Left colon (tissue), 2 donors: ENCODE results near the gene DNAJC25. TPM values are rescaled to one million over a fixed set of nuclear protein-coding genes. Genes with fewer than 3 reads are reported as not detected.
A peak's percentile ranks its signal among the peaks of the same experiment; 100 is the strongest.

Experiments
- ATAC-seq: fragments of 200-7000 bp; cut with Tn5 transposase; one replicate; pipeline ENCODE4 v1.9.1; 2020; ENCODE audit warnings: mild to moderate bottlenecking, moderate library complexity
- DNase-seq, 2 donors: peaks; one replicate each; pipeline ENCODE4 v3.0.0-alpha.2; 2020
- intact Hi-C, 2 donors: fragments of 100-400 bp; cut with DNase I in 1 of 2; cut with micrococcal nuclease in 1 of 2; formaldehyde crosslinking; loops; one replicate each; pipeline versions ENCODE4 v1.11.2 to v1.14.0; 2022; cut with DNase I, micrococcal nuclease
- total RNA-seq, 2 donors: library from RNA; stranded (reverse); fragmentation: NEBNext Ultra II Directional; extraction: Animal tissue kit (Norgen Biotek cat#: 25700); gene quantifications; one replicate each; pipeline ENCODE4 v1.2.1, GENCODE V29; 2021
- donor health status: DM: no; HTN: no; CAD: no.
- donor health status: DM: yes; HTN: yes; CAD: no.

Gene DNAJC25
- total RNA-seq, 2 donors from 2014 or later, result 6.9 to 8.7 TPM

DNA sequence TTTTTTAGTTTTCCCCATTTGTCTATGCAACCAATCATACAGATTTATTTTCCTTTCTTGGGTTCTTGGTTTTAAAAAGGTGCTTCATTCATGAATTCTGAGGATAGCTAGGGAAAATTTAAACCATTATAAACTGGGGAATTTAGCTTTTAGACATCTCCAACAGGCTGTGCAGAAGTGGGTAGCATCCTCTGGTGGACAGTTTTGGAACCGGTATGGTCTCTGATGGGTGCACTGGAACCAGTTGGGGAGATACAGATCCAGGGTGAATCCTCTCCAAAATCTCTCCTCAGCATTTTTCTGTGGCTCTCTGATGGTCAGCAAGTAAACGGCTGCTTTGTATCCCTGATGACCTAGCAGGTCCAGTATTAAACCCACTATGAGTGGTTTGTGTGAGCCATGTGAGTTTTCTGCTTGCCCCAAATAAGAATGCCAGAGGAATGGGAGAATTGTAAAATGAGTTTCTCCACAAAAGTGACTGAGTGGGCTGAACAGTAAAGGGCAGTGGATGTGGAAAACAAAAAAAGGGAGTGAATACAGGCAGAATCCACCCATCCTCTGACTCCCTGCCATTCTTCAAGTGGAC is 9.1 kb upstream of the DNAJC25 start:
- intact Hi-C loops, result no loop called here
- peak in 1 of 2 donors; percentile 24 for DNase-seq

DNA sequence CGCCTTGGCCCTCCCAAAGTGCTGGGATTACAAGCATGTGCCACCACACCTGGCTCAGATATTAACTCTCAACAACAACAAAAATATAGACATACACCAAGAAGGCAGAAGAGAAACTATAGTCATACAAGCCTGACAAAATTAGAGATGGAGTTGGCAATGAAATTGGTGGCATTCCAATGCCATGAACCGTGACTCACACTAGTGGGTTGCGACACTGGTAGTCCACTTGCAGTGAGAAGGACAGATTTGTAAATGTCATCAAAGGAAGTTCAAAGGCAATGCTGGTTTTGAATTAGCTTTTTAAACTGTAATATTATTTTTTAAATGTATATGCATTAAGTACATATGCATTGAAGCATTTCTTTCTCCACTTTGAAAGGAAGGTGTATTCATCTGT is 8.5 kb upstream of the DNAJC25 start:
- intact Hi-C loops, result no loop called here
- DNase-seq, result no peak
- no peak for ATAC-seq

More for the DNA sequence above, 9.1 kb upstream of the DNAJC25 start:
- peak; percentile 81 for ATAC-seq

DNA sequence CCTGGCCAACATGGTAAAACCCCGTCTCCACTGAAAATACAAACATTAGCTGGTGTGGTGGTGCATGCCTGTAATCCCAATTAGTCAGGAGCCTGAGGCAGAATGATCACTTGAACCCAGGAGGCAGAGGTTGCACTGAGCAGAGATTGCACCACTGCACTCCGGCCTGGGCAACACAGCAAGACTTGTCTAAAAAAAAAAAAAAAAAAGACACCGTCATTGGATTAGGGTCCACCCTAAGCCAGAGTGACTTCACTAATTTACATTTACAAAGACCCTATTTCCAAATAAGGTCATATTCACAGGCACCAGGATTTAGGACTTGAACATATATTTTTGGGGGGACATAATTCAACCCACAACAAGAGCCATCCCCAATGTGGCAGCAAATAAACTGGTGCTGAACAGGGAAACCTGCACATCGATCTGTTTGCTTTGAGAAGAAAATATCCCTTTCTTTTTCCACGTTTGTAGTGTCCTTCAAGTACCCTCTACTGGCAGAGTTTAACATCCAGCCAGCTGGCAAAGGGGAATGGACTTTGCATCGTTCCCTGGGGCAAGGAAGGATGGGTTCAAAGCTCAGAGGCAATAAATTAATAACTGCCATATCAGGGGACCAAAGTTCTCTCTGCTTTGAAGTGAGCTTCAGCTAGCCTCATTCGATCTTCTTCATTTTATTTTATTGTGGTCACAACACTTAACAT is 3.7 kb upstream of the DNAJC25 start:
- ATAC-seq, result peak; percentile 56
- intact Hi-C loops, result no loop called here

DNA sequence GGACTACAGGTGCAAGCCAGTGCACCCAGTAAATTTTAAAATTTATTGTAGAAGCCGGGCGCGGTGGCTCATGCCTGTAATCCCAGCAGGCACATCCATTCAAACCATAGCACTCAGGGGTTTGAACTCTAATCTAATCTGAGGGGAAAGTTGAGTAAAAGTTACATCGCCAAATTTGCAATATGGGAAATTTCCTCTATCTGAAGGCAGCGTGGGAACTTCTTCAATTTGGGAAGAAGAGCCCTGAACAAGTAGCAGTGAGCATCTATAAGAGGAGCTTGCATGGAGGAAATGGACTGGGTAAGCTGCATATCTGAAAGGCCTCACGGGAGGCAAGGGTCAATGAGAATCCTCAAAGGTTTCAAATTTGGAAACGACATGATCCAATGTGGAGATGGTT is 2.7 kb upstream of the DNAJC25 start:
- intact Hi-C loops, result no loop called here
- ATAC-seq, result no peak
- no peak for DNase-seq

More for the DNA sequence above, 3.7 kb upstream of the DNAJC25 start:
- peak; percentile 20 to 42 for DNase-seq

DNA sequence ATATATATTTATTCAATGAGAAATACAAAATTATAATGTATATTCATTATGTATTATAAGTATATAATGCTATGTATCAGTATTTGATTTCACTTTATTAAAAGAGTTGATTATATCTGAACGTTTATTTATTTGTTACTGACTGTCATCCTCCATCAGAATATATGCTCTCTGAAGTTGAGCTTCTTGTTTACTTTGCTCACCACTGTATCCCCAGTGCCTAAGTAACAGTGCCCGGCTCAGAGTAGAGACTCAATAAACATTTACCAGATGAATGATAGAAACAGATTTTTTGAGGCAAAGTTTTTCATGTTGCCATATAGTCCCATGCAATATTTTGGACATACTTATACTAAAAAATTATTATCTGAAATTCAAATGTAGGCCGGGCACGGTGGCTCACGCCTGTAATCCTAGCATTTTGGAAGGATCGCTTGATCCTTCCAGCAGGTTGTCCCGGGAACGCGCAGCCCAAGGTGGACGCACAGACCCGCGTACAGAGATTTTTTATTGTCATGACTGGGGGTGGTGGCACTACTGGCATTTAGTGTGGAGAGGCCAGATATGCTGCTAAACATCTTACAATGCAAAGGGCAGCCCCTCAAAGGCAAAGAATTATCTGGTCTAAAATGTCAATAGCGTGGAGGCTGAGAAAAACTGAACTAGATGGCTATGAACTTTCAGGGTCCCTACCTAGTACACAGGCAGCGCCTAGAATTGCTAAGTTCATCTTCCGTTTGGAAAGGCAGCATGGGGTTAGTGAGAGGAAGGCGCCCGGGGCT is 761 bp upstream of the DNAJC25 start:
- DNase-seq, result peak in 1 of 2 donors; percentile 15
- ATAC-seq, result peak; percentile 28
- intact Hi-C loops, result no loop called here

DNA sequence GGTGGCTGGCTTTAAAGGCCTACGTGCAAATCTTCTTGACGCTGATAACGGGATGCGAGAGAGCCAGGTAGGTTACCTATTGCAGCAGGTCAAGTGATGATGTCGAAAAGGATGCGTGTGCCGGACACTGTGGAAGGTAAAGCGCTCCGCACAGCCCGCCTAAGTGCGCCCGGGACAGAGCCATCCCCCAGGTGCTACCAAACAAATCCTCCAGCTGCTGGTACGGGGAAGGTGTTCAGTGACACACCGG is 245 bp upstream of the DNAJC25 start:
- intact Hi-C loops, result no loop called here
- DNase-seq, result no peak
- ATAC-seq, result no peak

DNA sequence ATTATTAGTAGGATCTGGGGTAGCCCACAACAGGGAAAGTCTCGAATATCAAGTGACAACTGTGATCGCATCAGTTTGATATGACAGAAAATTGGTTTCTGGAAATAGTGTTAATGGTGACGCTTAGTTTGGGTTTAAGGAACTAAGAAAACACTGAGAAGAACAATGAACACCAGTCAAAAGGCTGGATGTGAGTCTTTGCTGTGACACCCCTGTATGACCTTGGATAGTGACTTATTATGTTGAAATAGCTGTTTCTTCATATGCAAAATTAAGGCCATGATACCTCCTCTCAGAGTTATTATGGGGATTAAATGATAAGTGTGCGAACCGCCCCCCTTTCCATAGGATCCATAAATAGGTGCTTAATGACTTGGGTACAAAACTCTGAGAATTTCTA is 926 bp downstream of the DNAJC25 start:
- intact Hi-C loops, result no loop called here
- no peak for DNase-seq
- no peak for ATAC-seq

DNA sequence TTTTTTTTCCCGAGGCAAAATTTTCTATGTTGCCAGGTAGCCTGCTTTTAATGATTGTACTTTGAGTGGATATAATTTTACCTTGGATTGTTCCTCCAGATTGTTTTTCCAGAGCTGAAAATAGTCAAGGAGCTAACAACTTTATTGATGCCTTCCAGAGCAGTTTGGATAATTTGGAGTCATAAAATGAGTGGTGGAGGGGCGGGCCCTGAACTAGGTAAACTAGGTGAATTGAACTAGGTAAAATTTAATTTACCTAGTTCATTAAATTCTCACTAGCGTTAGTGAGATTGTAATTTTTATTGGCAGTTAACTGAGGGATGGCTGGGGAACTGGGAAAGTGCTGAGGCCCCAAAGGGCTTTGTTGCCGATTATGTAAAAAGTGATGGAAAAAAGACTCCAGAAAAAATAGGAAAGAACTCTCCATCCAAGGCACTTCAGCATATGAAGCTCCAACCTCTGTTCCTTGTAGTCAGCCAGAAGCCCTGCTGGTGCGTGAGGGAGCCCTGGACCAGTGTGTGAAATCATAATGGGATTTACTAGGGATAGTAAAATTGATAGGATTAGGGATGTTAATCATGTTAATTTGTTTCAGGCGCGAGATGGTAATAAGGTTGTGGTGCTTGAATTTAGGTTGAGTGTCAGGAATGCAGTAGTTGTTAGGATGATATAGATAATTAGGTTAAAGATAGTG is 1.7 kb downstream of the DNAJC25 start:
- intact Hi-C loops, result no loop called here
- ATAC-seq (no peak), DNase-seq (peak in 1 of 2 donors; percentile 35)

DNA sequence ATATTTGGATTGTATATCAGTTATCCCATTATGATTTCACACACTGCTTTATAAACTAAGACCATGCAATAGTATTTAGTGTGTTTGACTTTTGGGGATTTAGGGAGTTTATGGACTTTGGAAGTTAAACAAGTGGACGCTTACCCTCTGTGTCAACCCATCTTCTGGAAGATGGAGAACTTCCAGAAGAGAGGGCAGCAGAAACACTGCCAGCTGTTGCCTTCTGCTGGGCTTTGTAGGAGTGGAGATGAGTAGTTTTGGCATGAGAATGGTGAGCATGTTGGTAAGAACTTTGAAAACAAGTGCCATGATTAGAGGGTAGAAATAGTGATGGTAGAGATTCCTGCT is 2.2 kb downstream of the DNAJC25 start:
- ATAC-seq, result no peak

DNA sequence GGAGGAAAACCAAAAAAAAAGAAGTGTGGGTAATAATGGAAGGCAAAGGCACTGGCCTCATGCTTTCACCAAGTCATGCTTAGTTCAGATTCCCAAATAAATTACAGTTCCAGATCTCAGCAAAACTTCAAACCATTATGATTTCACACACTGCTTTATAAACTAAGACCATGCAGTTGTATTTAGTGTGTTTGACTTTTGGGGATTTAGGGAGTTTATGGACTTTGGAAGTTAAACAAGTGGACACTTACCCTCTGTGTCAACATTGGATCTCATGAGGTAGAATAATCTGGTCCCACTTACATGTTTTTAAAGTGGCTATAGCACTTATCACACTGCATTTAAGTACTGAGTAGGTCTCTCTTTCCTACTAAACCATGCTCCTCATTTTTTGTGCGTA is 3.7 kb downstream of the DNAJC25 start:
- no peak for DNase-seq
- intact Hi-C loops, result no loop called here
- no peak for ATAC-seq

More for the DNA sequence above, 2.2 kb downstream of the DNAJC25 start:
- no peak for DNase-seq
- intact Hi-C loops, result no loop called here

DNA sequence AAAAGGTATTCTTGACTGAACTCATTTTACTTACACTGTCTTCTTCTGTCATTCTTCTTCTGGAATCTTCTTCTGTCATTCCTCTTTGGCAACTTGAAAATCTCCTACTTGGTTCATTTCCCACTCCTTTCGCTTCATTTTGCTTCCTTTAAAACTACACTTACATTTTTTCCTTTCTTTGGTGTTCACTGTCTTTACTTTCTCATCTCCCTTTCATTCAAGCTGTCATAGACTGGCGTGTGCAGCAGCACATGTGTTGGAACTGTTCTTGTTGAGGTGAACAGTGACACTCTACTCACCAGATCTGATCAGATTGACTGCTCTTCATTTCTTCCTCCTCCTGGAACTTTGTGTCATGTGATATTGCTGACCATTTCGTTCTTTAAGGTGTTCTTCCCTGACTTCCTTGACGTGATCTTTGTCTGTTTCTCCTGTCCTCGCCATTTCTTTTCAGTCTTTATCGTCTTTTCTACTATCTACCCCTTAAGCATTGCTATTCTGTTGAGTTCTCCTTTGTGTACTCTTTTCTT is 6.4 kb downstream of the DNAJC25 start:
- DNase-seq (no peak), ATAC-seq (peak; percentile 60)
- intact Hi-C loops, result no loop called here

DNA sequence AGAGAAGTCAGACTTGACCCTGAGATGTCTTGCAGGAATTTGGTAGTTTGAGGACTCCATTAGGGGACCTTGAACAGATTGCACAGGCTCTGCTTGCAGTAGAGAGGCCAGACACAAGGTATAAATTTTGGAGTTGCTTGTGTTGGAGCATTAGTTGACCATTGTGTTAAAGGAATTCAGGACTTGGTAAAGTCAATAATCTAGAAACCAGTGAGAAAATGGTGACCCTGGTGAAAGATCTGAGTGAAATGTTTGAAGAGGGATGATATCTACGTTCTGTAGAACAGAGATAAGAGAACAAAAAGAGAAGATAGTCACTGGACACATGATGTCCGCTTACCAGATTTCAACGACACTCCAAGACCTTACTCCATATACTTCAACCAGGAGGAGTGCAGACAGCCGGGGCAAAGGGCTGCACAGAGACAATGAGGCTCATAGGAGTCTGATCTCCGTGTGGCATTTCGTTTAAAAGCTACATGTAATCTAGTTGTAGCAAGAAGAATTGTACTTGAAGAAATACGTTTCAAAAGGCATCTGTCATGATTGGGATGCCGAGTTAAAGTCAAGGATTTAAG is 13.2 kb downstream of the DNAJC25 start:
- ATAC-seq (no peak), DNase-seq (no peak)
- intact Hi-C loops, result no loop called here

DNA sequence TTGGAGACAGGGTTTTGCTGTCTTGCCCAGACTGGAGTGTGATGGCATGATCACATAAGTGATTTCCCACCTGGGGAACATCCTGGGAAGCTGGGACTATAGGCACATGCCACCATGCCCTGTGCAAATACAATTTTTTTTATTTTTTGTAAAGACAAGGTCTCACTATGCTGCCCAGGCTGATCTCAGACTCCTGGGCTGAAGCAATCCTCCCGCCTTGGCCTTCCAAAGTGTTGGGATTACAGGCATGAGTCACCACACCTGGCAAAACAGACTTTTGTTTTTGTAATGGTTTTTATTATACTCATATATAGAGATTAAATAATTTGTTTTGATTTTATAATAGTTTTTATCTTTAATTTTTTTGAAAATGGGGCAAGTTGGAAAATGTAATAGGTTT is 14.7 kb downstream of the DNAJC25 start:
- ATAC-seq (peak; percentile 51), DNase-seq (no peak)
- intact Hi-C loops, result no loop called here

DNA sequence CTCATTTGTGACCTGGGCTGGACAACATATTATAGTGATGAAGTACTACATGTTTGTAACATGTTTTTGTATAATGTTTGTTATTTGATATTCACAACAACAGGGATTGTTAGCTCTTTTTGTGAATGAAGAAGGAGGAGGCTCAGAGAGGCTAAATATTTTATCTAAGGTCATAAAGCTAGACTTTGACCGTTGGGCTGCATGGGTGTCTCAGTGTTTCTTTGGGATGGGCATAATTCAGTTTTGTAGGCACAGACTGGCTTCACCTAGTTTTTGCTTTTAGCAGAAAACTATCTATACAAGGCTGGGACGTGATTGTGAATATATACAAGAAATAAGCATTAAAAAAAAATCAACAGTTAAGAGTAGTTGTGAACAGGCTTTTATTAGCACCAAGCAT is 15.3 kb downstream of the DNAJC25 start:
- intact Hi-C loops, result no loop called here
- ATAC-seq (peak; percentile 68), DNase-seq (no peak)

DNA sequence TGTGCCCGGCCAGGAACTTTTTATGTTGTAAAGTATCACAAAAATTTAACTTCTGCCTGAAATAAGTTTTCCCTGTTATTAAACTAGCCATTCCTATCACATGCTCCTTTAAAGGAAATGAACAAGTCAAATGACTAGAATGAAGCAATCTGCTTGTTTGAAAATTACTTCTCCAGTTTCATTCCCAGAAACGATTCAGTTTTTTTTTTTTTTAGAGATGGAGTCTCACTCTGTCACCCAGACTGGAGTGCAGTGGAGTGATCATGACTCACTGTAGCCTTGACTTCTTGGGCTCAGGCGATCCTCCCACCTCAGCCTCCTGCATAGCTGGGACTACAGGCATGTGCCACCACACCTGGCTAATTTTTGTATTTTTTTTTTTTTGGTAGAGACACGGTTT is 16.9 kb downstream of the DNAJC25 start:
- intact Hi-C loops, result no loop called here
- ATAC-seq (no peak), DNase-seq (no peak)

DNA sequence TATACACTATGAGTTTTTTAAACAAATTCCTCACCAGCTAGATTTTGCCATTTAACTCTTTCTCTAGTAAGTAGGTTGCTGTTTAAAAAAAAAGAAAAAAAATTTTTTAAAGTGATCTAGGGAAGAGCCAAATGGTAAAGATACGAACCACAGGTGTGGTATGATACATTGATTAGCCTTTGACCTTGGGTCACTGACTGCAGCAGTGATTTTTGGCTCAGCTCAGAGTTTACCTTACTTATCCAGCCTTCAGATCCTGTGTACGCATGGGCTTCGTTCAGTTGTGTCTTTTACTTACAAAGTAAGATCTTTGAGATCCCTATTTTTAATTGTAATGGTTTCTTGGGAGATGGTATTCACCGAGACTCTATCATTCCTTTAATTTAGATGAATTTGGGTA is 17.9 kb downstream of the DNAJC25 start:
- intact Hi-C loops, result no loop called here
- no peak for ATAC-seq
- no peak for DNase-seq

DNA sequence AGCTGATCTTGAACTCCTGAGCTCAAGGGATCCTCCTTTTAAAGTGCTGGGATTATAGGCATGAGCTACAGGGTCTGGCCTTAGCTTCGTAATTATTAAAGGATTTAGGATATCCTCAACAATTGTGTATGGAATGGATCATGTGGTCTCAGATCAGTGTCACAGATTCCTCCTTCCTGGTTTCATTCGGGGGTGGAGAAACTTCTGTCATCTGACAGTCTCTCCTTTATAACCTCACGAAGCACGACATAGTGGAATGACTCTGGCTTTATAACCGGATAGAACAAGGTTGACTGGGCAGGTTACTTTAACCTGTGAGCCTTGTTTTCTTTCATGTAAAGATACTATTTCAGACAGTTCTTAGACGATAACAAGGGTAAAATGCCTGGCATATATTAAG is 25.9 kb downstream of the DNAJC25 start:
- DNase-seq, result no peak
- peak; percentile 80 for ATAC-seq

DNA sequence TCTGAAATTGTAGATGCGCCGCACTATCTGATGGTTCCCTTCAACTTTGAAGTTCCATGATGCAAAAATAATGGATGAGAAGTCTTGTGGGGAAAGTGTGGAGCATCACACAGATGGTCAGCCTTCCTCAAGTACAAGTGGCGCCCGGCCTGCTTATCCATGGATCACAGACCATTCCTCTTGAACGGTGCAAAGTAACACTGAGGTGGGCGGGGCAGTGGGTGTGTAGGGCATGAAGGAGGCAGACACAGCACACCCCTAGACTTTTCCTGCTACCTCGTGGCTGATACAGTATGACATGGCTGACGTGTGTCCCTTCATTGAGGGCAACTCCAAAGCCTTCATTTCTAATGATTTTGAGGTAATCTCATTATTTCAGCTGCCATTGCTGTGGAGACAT is 27.8 kb downstream of the DNAJC25 start:
- DNase-seq, result peak in 1 of 2 donors; percentile 42
- ATAC-seq, result peak; percentile 22
- intact Hi-C loops, result no loop called here

More for the DNA sequence above, 25.9 kb downstream of the DNAJC25 start:
- intact Hi-C loops, result no loop called here

DNA sequence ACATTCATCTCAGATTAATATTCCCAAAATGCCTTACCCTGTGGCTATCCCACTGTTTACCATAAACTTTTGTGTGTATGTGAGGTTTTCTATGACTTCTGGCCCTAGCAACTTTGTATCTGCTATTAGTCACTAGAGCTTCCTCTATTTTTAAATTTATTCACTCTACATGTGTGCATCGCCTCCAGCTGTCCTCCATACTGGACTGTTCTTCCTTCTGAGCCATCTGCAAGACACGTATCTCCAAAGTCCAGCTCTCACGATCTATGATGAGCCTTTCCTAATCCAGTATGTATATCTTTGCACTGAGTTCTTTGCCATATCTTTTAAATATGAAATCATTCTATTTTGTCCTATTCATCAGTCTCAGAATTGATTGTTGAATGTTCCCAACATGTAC is 28.6 kb downstream of the DNAJC25 start:
- intact Hi-C loops, result no loop called here
- no peak for DNase-seq
- ATAC-seq, result no peak
